COLO829 (cell line): Measurements from ENCODE around the gene ETFRF1.

ENCODE experiments used
- DNase-seq: peaks from one replicate; pipeline ENCODE4 v3.0.0; 2012; ENCODE audit warnings: low spot score

The ETFRF1 gene

DNA sequence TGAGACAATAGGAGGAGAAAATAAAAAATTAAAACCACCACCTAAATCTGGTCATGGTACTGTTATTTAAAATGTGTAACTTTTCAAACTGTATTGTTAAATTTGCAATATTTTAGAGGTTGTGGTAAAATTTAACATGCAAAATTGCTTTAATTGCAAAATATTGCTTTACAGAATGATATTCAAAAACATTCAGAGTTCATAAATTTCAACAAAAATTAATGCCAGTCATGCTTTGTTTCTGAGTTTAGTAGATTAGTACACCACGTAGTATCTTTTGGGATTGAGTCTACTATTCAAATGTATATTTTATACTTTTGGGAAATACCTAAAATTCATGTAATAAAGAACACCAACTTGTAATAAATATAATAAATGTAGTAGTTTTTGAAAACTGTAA lies 18.3 kb downstream of the ETFRF1 start:
- DNase-seq, result no peak

DNA sequence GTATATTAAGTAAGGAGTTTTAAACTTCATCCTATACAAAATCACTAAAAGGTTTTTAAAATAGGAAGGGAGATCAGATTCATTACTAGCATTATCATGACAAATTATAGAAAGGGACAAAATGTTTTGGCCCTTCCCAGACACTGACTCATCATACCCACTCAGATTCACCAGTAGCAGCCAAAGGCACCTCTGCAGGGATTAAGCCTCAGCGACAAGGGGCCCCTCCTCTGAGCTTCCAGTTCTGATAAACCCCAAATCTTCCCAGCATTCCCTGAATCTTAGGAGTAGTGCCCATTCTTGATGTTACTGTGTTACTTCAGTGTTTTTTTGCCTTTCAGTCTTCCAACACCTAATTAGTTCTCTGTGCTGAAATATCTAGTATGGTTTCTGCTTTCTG lies 41.2 kb downstream of the ETFRF1 start:
- DNase-seq, result no peak

DNA sequence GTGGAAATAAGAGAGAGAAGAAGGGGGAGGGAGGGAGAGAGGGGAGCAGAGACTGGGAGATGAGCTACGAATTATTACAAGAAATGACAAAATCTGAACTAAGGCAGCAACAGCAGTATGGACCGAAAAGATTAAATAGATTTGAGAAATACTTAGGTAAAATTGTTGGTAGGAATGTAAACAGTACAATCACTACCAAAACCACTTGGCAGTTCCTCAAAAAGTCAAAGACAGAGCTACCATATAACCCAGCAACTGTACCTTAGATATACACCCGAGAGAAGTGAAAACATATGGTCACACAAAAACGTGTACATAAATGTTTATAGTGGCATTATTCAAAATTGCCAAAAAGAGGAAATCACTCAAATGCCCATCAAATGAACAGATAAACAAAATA lies 41.6 kb downstream of the ETFRF1 start:
- no peak for DNase-seq

DNA sequence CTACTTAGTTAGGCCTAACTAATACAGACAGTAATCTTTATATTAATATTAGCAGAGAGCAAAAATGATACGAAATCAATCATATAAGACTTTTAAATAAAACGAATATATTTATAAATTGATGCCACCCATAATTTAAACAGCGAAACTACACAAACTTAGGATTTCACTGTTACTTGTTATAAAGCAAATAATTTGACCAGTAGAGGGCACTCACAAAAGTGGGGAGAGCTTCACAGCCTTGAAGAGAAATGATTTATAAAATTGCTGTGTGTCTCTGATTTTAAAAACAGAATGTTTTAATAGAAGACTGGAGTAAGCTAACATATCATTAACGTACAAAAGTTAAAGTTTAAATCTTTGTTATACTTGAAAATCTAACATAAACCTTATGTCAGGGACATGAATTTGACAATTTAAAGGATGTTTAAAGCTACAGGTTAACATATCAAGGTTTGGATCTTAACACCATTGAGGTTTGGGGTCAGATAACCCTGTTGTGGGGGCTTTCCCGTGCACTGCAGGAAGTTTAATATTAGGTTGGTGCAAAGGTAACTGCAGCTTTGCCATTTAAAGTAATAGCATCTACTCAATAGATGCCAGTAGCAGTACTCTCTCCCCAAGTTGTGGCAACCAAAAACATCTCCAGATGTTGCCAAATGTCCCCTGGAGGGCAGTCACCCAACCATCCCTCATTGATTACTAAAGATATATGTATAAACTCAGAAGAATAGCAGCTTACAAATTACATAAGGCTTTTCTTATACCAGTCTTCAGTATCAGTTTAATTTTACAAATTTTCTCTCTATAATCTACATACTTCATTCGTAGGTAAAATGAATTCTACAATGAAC lies 46.4 kb downstream of the ETFRF1 start:
- no peak for DNase-seq

DNA sequence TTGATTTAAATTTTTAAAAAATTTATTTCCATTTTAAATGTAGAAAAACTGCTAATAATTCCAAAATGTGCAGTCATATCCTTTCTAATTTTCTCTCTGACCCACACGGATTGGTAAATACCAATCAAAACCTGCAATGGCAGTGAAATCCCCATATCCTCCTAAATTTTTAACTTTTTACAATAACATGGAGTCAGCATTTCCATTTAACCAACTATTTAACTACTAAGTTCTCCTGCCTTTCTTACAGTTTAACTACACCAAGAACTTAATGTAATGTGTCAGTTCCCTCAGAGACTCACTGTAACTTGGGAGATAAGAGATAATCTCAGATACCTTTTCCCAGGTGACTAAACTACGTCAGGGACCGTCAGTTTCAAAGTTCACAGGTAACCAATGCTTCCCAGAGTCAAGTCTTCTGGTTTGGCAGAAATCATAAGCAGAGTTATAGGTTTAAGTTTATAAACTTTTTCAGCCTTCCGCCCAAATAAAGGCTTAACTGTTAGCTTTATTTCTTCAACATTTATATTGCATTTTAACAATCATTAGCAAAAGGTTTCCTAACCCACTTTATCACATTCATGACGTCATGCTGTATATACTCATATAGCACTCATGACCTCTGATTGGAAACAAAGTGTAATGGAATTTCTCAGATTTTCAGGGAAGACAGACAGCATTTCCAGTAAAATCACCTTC lies 48.1 kb downstream of the ETFRF1 start:
- DNase-seq, result no peak

DNA sequence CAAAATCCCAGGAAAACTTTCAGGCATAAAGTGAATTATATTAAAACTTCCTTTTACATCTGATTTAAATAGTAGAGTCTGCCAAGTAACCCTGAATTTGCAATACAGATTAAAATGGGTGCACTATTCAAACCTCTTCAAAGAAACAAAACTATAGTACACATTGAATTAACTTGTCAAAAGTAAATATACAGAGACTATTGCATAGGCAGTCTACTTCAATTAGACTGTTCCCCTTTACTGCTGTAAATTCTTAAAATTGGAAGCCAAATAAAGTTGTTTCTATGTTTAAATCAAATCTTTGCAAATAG lies 48.6 kb downstream of the ETFRF1 start:
- no peak for DNase-seq

DNA sequence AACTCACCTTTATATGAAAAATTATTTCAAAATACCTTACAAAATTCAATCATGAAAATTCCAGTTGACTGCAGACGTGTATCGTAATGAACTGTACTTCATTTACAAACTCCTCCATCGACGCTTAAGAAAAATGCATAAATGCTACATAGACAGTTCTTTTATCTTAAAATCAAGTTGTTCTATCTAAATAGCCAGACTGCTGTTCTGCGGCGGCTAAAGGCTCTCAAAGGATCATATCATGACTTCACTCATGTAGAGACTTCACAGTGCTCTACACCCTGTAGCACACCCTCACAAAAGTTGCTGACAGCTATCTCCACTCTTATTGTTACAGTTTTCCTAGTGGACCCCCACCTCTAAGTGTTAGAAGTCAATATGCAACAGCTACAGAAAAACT lies 50.5 kb downstream of the ETFRF1 start:
- DNase-seq, result no peak

DNA sequence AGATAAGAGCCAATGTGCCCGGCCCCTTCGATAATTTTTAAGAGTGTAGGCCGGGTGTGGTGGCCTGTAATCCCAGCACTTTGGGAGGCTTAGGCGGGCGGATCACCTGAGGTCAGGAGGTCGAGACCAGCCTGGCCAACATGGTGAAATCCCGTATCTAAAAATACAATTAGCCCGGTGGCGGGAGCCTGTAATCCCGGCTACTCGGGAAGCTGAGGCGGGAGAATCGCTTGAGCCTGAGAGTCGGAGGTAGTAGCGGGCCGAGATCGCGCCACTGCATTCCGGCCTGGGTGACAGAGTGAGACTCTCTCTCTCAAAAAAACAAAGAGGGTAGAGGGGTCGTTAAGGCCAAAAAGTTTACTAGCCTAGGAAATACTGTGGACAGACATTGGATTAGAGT lies 53.1 kb downstream of the ETFRF1 start:
- no peak for DNase-seq

DNA sequence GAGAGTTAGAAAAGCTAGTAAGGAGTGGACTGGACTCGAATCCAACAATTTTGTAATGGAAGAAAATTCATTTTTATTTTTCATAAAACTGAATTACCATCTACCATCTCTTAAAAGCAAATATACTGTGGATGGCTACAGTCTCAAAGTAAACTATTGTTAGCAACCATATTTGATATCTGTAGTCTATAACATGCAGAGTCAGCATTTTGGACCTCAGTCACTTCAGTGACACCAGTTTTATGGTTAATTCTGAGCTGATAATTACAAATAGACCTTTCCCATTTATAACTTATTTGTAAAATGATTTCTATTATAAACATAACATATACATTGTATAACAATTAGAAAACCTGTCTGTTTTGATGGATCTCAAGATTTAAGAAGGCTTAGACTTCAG lies 53.7 kb downstream of the ETFRF1 start:
- no peak for DNase-seq

DNA sequence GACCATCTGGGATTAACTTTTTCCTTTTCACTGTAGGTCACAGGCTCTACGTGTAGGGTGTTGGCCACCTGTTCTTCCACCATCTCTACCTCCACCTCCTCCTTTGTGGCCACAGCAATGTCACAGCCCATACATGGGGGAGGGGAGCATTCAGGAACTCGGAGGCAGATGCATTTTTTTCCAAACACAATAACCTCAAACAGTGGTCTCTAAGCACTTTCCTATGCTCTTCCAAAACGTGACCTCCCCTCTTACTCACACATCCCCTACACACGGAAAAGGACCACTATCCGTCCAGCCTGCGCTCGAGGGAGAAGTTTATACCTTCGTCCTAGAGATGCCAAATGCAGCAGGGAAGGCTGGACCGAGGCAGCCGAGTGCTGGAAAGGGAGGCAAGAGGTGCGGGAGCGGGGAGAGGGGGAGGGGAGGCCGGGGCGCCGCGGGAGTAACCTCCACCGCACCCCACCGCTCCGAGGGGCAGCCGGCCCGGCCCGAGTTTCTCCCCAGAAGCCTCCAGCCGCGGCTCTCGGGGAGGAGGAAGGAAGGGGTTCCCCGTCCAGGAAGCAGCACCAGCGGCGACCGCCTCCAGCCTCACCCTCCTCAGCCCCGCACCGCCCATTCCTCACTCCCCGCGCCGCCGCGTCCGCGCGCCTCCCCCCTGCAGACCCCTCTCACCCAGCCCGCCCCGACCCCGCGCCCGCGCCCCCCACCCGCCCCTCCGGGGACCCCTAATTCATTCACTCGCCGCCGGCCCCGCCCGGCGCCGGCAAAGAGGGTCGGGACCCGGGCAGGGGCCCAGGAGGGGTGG lies 55.1 kb downstream of the ETFRF1 start:
- no peak for DNase-seq

DNA sequence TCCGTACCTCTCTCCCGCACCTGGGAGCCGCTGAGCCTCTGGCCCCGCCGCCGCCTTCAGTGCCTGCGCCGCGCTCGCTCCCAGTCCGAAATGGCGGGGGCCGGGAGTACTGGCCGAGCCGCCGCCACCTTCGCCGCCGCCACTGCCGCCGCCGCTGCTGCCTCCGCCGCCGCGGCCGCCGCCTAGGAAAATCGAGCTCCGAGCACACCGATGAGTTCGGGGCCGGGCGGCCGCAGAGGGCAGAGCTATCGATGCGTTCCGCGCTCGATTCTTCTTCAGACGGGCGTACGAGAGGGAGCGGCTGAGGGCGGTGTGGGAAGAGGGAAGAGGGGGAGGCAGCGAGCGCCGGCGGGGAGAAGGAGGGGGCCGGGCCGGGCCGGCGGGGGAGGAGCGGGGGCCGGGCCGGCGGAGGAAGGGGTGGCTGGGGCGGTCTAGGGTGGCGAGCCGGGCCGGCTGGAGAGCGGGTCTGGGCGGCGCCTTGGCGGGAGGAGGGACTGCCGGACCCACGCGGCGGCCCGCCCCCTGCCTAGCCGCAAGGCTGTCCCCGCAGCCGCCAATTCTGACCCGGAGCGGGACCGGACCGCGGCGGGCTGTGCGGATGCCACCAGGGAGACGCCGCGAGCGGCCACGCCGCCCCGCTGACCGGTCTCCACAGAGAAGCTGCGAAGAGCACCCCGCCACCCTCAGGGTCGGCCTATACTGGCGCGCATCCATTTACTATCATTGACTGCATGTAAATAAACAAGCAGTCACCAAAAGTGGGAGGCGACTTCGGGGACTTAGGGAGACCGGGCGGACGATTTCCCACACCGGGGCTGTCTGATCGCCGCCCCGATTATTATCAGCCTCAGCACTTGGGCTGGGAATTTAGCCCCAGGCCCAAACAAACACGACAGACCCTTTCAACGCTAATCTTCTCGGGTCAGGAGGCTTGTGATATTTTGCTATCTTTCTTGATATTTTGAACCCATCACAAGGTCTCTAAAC lies 56.0 kb downstream of the ETFRF1 start, which contains the start of gene KRAS:
Gene KRAS, minus strand, starts transcription at position 186 of the 987 bp plus-strand sequence.
- DNase-seq, result peak; percentile 76

DNA sequence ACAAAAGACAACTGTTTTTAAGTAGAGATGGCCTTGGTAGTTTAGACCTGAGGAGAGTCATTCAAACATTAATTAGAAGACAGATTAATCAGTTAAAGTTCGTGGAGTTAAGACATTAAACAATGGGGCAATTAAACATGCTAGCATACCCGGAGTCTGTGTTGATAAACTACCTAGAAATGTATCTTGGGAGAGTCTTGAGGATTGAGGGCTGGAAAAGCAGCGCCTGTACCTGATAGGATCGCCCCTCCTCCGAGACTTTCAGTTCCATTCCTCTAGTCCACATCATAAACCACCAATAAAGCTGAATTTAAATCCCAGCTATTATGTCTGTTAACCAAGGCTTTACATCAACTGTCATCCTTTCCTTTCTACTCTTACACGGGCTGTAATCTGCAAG lies 56.7 kb downstream of the ETFRF1 start:
- DNase-seq, result no peak

DNA sequence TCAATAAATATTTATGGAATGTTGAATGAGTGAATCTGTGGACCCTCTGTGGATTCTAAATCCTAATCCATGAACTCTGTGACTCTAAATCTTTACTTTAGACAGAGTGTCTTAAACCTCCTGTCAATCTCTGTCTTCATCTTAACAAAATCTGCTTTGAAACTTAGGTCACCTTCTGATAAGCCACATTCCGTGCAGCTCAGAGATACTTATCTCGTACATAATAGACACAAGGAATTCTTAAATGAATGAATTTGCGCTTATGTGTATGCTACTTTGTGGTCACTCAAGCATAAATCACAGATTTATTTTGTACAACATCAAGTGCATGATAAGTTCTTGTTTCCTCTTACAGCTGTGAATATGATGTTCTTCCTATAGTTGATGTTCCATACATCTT lies 57.9 kb downstream of the ETFRF1 start:
- no peak for DNase-seq

DNA sequence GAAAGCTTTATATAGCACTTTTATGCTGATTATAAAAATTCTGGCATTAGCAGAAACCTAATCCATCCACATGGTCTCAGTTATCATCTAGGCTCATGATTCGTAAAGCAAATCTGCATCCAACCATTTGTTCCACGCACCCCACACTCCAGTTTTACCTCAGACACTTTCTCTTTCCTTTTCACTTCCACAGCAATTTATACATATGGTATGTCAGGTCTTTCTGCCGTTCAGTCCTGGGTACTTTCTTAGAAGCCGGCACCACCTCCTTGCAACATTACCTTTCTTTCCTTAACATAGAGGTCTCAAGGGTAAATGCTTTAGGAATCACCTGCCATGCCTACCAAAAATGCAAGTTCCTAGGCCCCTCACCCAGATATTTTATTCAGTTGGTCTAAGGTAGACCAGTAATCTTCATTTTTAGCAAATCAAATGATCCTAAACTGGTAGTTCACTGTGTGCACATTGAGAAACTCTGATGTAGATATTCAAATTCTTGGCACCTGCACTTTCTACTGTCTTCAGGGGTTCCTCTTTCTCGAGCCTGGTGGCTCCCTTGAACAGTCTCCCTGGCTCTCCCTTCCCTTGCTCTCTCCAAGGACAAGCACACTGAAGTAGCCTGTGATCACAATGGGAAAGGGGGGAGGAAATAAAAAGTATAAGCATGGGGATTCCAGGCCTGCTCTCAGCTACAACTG lies 58.5 kb downstream of the ETFRF1 start:
- no peak for DNase-seq

DNA sequence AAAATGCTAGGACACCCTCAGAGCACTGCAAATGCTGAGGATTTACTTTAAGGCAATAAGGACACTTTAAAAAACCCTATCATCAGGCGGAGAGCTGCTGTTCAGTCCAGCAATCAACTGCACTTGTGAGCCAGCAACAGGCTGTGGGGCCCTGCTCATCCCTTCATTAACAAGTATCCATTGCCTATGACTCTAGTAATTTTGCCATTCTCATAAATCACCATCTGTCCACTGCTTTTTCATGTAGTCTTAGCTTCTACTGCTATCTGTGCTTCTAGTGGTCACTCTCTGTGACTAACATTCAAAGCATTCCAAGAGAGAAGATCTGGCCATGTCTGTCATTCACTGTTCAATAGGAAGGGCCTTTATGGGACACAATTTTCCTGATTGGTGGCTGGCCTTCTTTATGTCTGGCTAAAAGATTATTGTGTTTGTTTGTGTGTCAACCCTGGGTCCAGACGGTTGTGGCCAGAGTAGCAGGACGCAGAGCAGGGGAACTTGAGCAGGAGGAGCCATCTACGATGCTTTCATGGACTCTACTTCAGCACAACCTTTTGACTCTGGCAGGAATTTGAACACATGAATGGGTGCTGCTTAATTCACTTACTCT lies 59.3 kb downstream of the ETFRF1 start:
- DNase-seq, result no peak
